SH-SY5Y (cell line): ENCODE data around the gene ZC3H18.

ENCODE experiments used
- GATA2 ChIP-seq: IDR thresholded peaks from 2 replicates; pipeline ENCODE4 v1.6.1; 2011; ENCODE audit warnings: mild to moderate bottlenecking, low read depth, low read length
- GATA3 ChIP-seq: IDR thresholded peaks from 2 replicates; pipeline ENCODE4 v1.6.1; 2011; ENCODE audit warnings: low read depth, mild to moderate bottlenecking, low read length, moderate library complexity

- TF ChIP-seq GATA2 (no peak), GATA3 (no peak)
Observed at GRCh38 chr16:88521674-88522073, 48.5 kb upstream of the ZC3H18 start.
